Thoracic aorta (tissue), 2 donors: ENCODE data around the gene SEPTIN10. TPM values are rescaled to one million over a fixed set of nuclear protein-coding genes. Genes with fewer than 3 reads are reported as not detected.

Experiments used
- ATAC-seq: fragments of 150-250 bp; one replicate; pipeline ENCODE4 v1.8.0; 2017; ENCODE audit warnings: low read depth; ENCODE audit not compliant: insufficient number of reproducible peaks, low FRiP score
- DNase-seq: peaks from one replicate; pipeline ENCODE4 v3.0.0-alpha.2; 2020; ENCODE audit warnings: low spot score
- H3K27ac ChIP-seq, 2 donors: fragments of 200-600 bp; sonication (generic); 1 replicate in 1 of 2; 2 replicates in 1 of 2; pipeline ENCODE4 v1.5.1; 2016; ENCODE audit warnings: mild to moderate bottlenecking in 2 of 2, moderate library complexity in 2 of 2
- H3K27me3 ChIP-seq: fragments of 200-600 bp; sonication (generic); replicated peaks from 2 replicates; pipeline ENCODE4 v1.6.0; 2016; ENCODE audit warnings: mild to moderate bottlenecking; ENCODE audit not compliant: insufficient read depth
- H3K36me3 ChIP-seq: fragments of 200-600 bp; sonication (generic); one replicate; pipeline ENCODE4 v1.5.1; 2016
- H3K4me1 ChIP-seq, 2 donors: fragments of 200-600 bp; sonication (generic); 1 replicate in 1 of 2; 2 replicates in 1 of 2; pipeline versions ENCODE4 v1.5.1 to v1.6.0; 2016; ENCODE audit warnings: low read depth in 2 of 2, mild to moderate bottlenecking in 1 of 2; ENCODE audit not compliant: control insufficient read depth in 1 of 2
- H3K4me3 ChIP-seq: fragments of 200-600 bp; sonication (generic); 2 replicates; pipeline ENCODE4 v1.5.1; 2016; ENCODE audit warnings: mild to moderate bottlenecking
- H3K9me3 ChIP-seq: fragments of 200-600 bp; sonication (generic); 2 replicates; pipeline ENCODE4 v1.5.1; 2016
- total RNA-seq, 2 donors: library from RNA; depleted of rRNA; stranded (reverse); fragments of >200 nt; gene quantifications; one replicate each; pipeline versions ENCODE4 v1.1.0 to v1.2.3, GENCODE V29; 2016
- TF ChIP-seq, protein P1 (sequence below): fragments of 200-600 bp; sonication (generic); IDR thresholded peaks from one replicate; pipeline ENCODE4 v1.5.1; 2019; ENCODE audit warnings: antibody characterized with exemption

SEPTIN10 gene
- total RNA-seq, 2 donors from 2014 or later = 80.0 to 106 TPM

DNA sequence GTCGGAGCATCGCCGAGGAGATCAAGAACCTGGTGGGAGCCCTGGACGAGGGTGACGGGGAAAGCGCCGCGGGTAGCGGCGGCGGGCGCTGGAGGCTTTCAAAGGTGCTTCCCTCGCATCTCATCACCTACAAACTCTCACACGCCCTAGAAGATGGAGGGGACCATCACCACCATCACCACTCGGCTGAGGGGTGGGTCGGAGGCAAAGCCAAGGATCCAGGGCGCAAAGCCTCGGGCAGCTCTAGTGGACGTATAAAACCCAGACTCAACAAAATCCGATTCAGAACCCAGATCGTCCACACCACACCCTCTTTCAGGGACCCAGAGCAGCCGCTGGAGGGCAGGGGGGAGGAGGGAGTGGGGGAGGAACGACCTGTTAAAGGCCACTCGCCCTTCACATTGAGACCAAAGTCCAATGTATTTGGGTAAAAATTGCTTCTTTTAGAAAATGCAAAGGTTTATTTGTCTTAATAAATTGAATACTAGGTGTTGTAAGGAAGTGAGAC, 1.9 kb upstream of the SEPTIN10 start:
- Histone ChIP-seq H3K9me3 (no peaks in the 10 kb centered on the region), H3K27me3 (no peaks in the 10 kb centered on the region), H3K27ac (peak overlapping the region in 1 of 2 donors; percentile 5), H3K36me3 (no peaks in the 10 kb centered on the region), H3K4me1 (peaks cover 10 to 44% of the 10 kb centered on the region in 2 donors), H3K4me3 (peak overlapping the region; percentile 78)
- ATAC-seq = no peak
- TF ChIP-seq, protein P1, sequence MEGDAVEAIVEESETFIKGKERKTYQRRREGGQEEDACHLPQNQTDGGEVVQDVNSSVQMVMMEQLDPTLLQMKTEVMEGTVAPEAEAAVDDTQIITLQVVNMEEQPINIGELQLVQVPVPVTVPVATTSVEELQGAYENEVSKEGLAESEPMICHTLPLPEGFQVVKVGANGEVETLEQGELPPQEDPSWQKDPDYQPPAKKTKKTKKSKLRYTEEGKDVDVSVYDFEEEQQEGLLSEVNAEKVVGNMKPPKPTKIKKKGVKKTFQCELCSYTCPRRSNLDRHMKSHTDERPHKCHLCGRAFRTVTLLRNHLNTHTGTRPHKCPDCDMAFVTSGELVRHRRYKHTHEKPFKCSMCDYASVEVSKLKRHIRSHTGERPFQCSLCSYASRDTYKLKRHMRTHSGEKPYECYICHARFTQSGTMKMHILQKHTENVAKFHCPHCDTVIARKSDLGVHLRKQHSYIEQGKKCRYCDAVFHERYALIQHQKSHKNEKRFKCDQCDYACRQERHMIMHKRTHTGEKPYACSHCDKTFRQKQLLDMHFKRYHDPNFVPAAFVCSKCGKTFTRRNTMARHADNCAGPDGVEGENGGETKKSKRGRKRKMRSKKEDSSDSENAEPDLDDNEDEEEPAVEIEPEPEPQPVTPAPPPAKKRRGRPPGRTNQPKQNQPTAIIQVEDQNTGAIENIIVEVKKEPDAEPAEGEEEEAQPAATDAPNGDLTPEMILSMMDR = no peak
- no peak for DNase-seq

DNA sequence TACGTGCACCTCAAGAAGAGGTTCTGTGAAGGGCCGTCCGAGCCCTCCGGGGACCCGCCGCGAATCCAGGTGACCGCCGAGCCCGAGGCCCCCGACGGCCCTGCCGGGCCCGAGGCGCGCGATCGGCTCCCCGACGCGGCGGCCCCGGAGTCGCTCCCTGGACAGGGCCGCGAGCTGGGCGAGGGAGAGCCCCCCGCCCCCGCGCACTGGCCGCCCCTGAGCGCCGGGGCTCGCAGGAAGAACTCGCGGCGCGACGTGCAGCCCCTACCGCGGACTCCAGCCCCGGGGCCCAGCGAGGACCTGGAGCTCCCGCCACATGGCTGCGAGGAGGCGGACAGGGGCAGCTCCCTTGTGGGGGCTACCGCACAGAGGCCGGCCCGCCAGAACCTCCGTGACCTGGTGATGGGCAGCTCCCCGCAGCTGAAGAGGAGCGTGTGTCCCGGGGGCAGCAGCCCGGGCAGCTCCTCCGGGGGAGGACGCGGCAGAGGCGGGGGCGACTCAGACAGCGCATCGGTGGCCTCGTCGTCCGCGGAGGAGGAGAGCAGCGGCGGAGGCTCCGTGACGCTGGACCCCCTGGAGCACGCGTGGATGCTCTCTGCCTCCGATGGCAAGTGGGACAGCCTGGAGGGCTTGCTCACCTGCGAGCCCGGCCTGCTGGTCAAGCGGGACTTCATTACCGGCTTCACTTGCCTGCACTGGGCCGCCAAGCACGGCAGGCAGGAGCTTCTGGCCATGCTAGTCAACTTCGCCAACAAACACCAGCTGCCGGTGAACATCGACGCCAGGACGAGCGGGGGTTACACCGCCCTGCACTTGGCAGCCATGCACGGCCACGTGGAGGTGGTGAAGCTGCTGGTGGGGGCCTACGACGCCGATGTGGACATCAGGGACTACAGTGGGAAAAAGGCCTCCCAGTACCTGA, 1.2 kb upstream of the SEPTIN10 start:
- Histone ChIP-seq H3K9me3 (no peaks in the 10 kb centered on the region), H3K36me3 (no peaks in the 10 kb centered on the region), H3K4me1 (peaks cover 10 to 51% of the 10 kb centered on the region in 2 donors), H3K27ac (peak overlapping the region; percentile 83 to 91), H3K27me3 (no peaks in the 10 kb centered on the region), H3K4me3 (peak overlapping the region; percentile 78)
- TF ChIP-seq, protein P1 = no peak
- ATAC-seq (no peak), DNase-seq (no peak)

DNA sequence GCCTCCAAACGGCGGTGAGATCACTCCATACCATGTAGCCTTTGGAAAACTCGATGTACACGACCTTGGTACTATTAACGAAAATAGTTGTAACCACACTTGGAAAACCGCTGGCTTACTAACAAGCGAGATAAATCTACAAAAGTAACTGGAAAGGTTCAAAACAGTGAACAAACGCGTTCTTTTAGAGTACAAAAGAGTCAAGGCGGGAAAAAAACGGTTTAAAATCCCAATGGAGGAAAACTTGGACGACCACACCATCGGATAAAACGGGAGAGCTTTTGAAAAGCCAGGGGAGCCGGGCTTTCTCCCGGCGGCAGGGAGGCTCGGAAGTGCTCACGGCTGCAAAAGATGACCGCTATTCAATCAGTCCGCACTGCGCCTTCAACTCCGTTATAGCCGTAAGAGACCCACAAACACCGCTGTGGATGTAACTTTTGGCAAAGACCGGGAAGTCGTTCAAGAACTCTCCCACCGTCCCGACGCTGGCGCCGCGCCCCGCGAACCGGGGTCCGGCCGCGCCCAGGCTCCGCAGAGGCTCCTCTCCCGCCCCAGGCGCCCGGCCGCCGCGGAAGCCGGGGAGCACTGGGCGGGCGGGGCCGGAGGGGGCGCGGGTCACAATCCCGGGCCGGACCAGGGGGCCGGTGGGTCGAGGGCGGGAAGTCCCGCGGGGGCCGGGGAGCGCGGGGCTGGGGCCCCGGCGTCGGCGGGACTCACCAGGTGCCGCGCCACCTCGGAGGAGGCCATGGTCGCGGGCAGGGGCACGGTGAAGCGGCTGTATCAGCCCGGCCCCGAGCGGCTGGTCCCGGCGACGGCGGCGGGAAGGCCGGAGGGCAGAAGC, 465 bp downstream of the SEPTIN10 start:
- DNase-seq = no peak
- peaks cover 16 to 68% of the 10 kb centered on the region in 2 donors for H3K4me1 ChIP-seq

DNA sequence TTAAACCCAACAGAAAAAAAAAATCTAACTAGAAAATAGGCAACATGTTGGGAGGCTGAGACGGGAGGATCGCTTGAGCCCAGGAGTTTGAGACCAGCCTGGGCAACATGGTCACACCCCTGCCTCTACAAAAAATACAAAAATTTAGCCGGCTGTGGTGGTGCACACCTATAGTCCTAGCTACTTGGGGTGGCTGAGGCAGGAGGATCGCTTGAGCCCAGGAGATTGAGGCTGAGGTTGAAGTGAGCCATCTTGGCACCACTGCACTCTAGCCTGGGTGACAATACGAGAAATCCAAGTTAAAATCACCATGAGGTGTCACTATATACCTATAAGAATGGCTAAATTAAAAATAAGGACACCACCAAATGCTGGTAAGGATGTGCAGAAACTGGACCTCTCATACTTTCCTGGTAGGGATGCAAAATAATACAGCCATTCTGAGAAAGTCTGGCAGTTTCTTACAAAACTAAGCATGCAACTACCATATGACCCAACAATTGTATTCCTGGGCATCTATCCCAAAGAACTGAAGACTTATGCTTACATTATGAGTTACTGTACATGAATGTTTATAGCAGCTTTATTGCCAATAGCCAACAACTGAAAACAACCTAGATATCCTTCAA, 2.2 kb downstream of the SEPTIN10 start:
- ATAC-seq = no peak
- TF ChIP-seq, protein P1 = no peak
- Histone ChIP-seq H3K9me3 (no peaks in the 10 kb centered on the region), H3K27me3 (no peaks in the 10 kb centered on the region), H3K27ac (peak overlapping the region in 1 of 2 donors; percentile 91), H3K4me3 (peak overlapping the region; percentile 78), H3K36me3 (no peaks in the 10 kb centered on the region), H3K4me1 (peaks cover 27 to 74% of the 10 kb centered on the region in 2 donors)
- no peak for DNase-seq

More for the DNA sequence above, 465 bp downstream of the SEPTIN10 start:
- Histone ChIP-seq H3K9me3 (no peaks in the 10 kb centered on the region), H3K4me3 (peak overlapping the region; percentile 78), H3K36me3 (no peaks in the 10 kb centered on the region), H3K27me3 (no peaks in the 10 kb centered on the region), H3K27ac (peak overlapping the region; percentile 91 to 97)
- ATAC-seq = peak; percentile 26
- TF ChIP-seq, protein P1 = no peak
